ENCODE measurements around the gene METTL22.

The METTL22 gene

DNA sequence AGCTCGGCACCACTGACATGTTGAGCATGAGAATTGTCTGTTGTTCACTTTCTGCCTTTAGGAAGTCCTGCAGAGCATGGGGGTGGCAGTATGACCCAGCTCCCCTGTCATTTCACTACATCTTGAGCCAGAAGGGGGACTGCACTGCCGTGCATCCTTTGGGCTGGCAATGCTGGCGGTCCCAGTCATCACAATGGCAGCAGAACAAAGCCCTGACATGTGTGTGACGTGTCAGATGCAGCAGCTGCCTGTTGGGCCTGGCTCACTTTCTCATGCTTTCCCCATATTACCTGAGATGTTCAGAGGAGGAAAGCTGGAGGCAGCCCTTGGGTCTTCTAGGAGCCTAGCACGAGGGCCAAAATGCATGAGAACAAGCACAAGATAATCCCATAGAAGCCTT is 46.6 kb downstream of the METTL22 start:
- DNase-seq (ENCODE audit: low read depth in 2 of 2), result no peak
- TF ChIP-seq, protein P1, sequence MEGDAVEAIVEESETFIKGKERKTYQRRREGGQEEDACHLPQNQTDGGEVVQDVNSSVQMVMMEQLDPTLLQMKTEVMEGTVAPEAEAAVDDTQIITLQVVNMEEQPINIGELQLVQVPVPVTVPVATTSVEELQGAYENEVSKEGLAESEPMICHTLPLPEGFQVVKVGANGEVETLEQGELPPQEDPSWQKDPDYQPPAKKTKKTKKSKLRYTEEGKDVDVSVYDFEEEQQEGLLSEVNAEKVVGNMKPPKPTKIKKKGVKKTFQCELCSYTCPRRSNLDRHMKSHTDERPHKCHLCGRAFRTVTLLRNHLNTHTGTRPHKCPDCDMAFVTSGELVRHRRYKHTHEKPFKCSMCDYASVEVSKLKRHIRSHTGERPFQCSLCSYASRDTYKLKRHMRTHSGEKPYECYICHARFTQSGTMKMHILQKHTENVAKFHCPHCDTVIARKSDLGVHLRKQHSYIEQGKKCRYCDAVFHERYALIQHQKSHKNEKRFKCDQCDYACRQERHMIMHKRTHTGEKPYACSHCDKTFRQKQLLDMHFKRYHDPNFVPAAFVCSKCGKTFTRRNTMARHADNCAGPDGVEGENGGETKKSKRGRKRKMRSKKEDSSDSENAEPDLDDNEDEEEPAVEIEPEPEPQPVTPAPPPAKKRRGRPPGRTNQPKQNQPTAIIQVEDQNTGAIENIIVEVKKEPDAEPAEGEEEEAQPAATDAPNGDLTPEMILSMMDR (IDR thresholded peaks at IDR 0.05; ENCODE audit: low read depth, low read length), result no peak

DNA sequence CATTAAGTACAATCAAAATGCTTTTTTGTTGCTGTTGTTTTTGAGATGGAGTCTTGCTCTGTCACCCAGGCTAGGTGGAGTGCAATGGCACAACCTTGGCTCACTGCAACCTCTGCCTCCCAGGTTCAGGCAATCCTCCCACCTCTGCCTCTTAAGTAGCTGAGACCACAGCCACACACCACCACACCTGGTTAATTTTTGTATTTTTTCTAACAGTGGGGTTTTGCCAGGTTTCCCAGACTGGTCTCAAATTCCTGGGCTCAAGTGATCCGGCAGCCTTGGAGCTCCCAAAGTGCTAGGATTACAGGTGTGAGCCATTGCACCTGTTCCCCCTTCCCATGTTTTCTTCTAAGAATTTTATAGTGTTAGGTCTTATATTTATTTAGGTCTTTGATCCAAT is 48.0 kb downstream of the METTL22 start:
- no peak for DNase-seq (ENCODE audit: low read depth in 2 of 2)
- TF ChIP-seq, protein P1 (IDR thresholded peaks at IDR 0.05; ENCODE audit: low read depth, low read length), result no peak
- no peak overlapping the region for H3K4me3 ChIP-seq (replicated peaks in 1 of 2; ENCODE audit: low read depth in 2 of 2, low read length in 2 of 2)

More for the DNA sequence above, 46.6 kb downstream of the METTL22 start:
- no peak overlapping the region for H3K4me3 ChIP-seq (replicated peaks in 1 of 2; ENCODE audit: low read depth in 2 of 2, low read length in 2 of 2)

DNA sequence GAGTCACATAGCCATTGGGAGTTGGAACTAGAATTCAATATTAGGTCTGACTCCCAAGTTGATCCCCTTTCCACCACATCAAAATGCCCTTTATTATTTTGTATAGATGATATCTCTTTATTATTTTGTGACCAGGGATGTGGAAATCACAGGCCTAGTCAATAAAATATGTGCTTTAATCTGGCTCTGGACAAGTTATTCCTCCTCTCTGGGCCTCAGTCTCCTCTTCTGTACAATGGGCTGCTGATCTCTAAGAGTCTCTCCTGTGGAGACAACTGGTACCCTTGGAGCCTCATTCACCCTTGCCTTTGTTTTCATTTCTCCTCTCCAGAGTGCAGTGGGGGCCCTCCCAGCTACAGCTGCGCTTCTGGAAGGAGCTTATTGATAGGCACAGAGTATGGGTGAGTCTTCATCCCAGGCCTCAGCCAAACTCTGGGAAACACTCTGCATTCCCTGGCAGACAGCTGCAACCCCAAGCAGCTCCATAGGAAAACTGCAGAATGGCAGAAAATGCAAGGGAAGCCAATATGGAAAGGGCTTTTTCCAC is 48.6 kb downstream of the METTL22 start:
- no peak overlapping the region for H3K4me3 ChIP-seq (replicated peaks in 1 of 2; ENCODE audit: low read depth in 2 of 2, low read length in 2 of 2)
- no peak for DNase-seq (ENCODE audit: low read depth in 2 of 2)
- TF ChIP-seq, protein P1 (IDR thresholded peaks at IDR 0.05; ENCODE audit: low read depth, low read length), result no peak

DNA sequence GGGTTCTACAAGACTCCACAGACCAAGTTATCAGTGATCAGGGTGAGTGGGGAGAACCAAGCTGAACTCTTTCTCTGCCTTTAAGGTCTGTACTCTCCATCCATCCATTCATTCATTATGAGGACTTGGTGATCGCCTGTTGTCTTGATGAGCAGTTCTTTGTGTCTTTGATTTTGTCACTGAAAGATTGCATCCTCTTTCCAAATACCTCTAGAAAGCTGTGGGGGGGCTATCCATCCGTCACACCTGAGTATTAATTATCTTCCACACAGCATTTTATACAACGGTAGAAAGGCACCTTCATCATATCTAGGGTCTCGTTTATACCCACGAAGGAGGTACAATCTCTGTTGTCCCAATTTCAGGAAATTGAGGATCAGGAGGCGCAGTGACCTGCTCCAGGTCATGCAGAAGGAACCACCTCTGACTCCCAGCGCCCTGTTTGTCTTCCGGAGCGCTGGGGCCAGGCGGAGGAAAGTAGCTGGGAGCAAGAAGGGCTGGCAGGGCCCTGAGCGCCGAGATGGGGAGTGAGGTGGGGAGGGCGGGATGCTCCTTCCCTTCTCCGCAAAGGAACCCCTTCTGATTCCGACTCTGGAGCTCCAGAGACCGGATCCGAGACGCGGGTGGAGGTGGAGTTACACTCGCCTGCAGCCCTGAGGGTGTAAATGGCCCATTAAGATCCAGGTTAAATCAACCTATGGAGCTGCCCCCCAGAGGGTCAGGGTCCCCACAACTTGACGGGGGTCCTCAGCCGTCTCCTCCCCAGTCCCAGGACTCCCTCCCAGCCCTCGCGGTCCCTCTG is 52.3 kb downstream of the METTL22 start:
- DNase-seq (ENCODE audit: low read depth in 2 of 2), result peak in 1 of 2 donors; percentile 3
- H3K4me3 ChIP-seq (replicated peaks in 1 of 2; ENCODE audit: low read depth in 2 of 2, low read length in 2 of 2), result peak overlapping the region; percentile 51
- TF ChIP-seq, protein P1 (IDR thresholded peaks at IDR 0.05; ENCODE audit: low read depth, low read length), result no peak

DNA sequence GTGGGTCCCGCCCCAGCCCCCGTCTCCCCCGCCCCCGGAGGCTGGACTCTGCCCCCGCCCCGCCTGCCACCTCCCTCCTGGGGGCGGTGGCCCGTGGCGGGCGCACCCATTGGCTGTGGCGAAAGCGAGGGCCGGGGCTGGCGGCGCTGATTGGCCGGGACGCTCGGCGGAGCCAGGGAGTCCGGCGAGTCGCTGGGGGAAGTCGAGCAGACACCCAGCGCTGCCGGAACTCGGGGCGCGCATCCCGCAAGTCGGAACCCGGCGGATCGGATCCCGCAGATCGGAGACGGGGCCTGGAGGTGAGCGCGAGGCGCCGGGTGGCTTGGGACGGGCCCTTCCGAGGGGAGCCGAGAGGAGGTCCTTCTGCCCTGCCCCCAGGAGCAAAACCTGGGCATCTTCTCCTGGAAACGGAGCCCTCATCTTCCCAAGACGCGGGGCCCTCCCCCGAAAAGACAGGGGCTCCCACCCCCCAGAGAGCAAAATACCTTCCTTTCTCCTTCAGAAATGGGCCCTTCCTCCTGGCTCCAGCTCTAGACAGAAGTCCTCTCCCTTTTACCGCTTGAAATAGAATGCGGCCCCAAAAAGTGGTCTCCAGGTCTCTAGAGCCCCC is 53.0 kb downstream of the METTL22 start, which contains the start of gene ABAT:
TSS of gene ABAT (plus strand) at position 205 of the 610 bp plus-strand sequence. CDS start 61,123 bp downstream, outside the sequence.
- peak; percentile 66 to 80 for DNase-seq (ENCODE audit: low read depth in 2 of 2)
- TF ChIP-seq, protein P1 (IDR thresholded peaks at IDR 0.05; ENCODE audit: low read depth, low read length), result no peak
- peak within 1 kb of the TSS; percentile 66 to 67 for H3K4me3 ChIP-seq (replicated peaks in 1 of 2; ENCODE audit: low read depth in 2 of 2, low read length in 2 of 2)

DNA sequence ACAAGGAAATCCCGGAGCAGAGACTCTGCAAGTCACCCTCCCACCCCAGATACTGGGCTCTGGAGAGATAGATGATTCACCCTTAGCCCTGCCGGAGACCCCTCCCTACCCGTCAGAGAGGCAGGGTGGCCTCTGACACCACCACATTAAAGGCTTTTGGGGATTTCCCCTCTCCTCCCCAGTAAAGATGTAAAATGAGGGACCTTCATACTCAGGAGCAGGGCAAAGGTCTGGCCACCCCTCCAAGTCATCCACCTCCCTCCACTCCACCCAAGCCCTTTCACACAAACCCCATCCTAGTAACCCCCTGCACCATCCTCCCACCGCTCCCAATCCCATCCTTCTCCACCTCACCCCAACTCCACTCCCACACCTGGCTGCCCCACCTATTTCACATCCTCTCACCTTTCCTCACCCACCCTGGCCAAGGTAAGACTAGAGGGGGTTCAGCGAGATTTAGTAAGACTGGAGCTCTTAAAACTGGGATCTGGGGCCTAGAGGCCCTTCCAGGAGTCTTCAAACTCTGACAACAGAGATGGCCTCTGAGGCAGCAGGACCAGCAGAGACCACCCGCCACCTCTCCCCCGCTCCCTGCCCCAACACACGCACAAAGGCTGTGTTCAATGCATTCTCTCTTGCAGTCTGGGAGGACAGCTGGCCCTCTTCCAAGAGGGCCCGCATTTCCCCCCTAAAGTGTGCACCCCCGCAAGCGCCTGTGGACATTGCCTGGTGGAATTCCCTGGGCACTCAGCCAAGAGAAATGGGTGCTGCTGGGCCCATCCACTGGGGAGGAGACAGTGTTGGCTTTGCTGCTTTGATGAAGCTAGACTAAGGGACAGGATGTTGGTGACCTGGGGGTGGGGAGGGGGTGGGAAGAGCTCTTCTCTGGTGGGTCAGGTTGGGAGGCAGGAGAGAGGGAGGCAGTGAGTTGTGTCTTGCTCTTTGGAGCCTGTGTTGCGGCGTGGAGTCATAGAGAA is 54.0 kb downstream of the METTL22 start:
- no peak for DNase-seq (ENCODE audit: low read depth in 2 of 2)
- H3K4me3 ChIP-seq (replicated peaks in 1 of 2; ENCODE audit: low read depth in 2 of 2, low read length in 2 of 2), result no peak overlapping the region

More for the DNA sequence above, 54.0 kb downstream of the METTL22 start:
- TF ChIP-seq, protein P1 (IDR thresholded peaks at IDR 0.05; ENCODE audit: low read depth, low read length), result no peak
